ENCODE data around the gene CDC42.

The CDC42 gene

GRCh38 chr1:22131062-22131461, 78.6 kb downstream of the CDC42 start:
- no peak for DNase-seq (ENCODE audit: low read depth)
- no peak for TF ChIP-seq CTCF (IDR thresholded peaks at IDR 0.05; ENCODE audit: low read depth, low read length, missing control alignments)
- no peak overlapping the region for H3K4me3 ChIP-seq (ENCODE audit: low read depth, low read length)

GRCh38 chr1:22131875-22132486, 79.5 kb downstream of the CDC42 start:
- no peak for DNase-seq (ENCODE audit: low read depth)
- TF ChIP-seq CTCF (IDR thresholded peaks at IDR 0.05; ENCODE audit: low read depth, low read length, missing control alignments) = peak; percentile 94
- H3K4me3 ChIP-seq (ENCODE audit: low read depth, low read length) = no peak overlapping the region

GRCh38 chr1:22132517-22133235, 80.2 kb downstream of the CDC42 start:
- H3K4me3 ChIP-seq (ENCODE audit: low read depth, low read length) = no peak overlapping the region
- TF ChIP-seq CTCF (IDR thresholded peaks at IDR 0.05; ENCODE audit: low read depth, low read length, missing control alignments) = no peak
- DNase-seq (ENCODE audit: low read depth) = no peak

- no peak for DNase-seq (ENCODE audit: low read depth)
- H3K4me3 ChIP-seq (ENCODE audit: low read depth, low read length) = no peak overlapping the region
- TF ChIP-seq CTCF (IDR thresholded peaks at IDR 0.05; ENCODE audit: low read depth, low read length, missing control alignments) = no peak
Measured at GRCh38 chr1:22133247-22133930, 80.9 kb downstream of the CDC42 start.

GRCh38 chr1:22133931-22134324, 81.4 kb downstream of the CDC42 start:
- no peak overlapping the region for H3K4me3 ChIP-seq (ENCODE audit: low read depth, low read length)
- no peak for DNase-seq (ENCODE audit: low read depth)
- no peak for TF ChIP-seq CTCF (IDR thresholded peaks at IDR 0.05; ENCODE audit: low read depth, low read length, missing control alignments)

GRCh38 chr1:22137004-22137720, 84.7 kb downstream of the CDC42 start:
- DNase-seq (ENCODE audit: low read depth) = no peak
- no peak for TF ChIP-seq CTCF (IDR thresholded peaks at IDR 0.05; ENCODE audit: low read depth, low read length, missing control alignments)
- H3K4me3 ChIP-seq (ENCODE audit: low read depth, low read length) = no peak overlapping the region
